Measurements from ENCODE around the gene BAX.

- TF ChIP-seq, protein P1, sequence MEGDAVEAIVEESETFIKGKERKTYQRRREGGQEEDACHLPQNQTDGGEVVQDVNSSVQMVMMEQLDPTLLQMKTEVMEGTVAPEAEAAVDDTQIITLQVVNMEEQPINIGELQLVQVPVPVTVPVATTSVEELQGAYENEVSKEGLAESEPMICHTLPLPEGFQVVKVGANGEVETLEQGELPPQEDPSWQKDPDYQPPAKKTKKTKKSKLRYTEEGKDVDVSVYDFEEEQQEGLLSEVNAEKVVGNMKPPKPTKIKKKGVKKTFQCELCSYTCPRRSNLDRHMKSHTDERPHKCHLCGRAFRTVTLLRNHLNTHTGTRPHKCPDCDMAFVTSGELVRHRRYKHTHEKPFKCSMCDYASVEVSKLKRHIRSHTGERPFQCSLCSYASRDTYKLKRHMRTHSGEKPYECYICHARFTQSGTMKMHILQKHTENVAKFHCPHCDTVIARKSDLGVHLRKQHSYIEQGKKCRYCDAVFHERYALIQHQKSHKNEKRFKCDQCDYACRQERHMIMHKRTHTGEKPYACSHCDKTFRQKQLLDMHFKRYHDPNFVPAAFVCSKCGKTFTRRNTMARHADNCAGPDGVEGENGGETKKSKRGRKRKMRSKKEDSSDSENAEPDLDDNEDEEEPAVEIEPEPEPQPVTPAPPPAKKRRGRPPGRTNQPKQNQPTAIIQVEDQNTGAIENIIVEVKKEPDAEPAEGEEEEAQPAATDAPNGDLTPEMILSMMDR (CRISPR knock-in tag; IDR thresholded peaks at IDR 0.05), result no peak
- TF ChIP-seq SIX4 (CRISPR knock-in tag; IDR thresholded peaks at IDR 0.05), result no peak
- no peak for TF ChIP-seq POLR2AphosphoS5 (IDR thresholded peaks at IDR 0.05; ENCODE audit: low read depth, low read length)
- TF ChIP-seq ZNF282 (IDR thresholded peaks at IDR 0.05; ENCODE audit: partially characterized antibody), result no peak
- no peak for TF ChIP-seq PHB2 (IDR thresholded peaks at IDR 0.05; ENCODE audit: partially characterized antibody)
- no peak for TF ChIP-seq ATM (IDR thresholded peaks at IDR 0.05; ENCODE audit: borderline replicate concordance)
These were observed 8.0 kb upstream of the BAX start for GRCh38 chr19:48946463-48947257.
